ENCODE results near the gene FOCAD. TPM values are rescaled to one million over a fixed set of nuclear protein-coding genes. Genes with fewer than 3 reads are reported as not detected.
A peak's percentile ranks its signal among the peaks of the same experiment; 100 is the strongest.

Gene FOCAD
- total RNA-seq, 1 donor = 80.3 TPM

- no peak for DNase-seq (ENCODE audit: low read depth)
- no peak overlapping the region for H3K4me3 ChIP-seq (ENCODE audit: low read depth, low read length)
- TF ChIP-seq CTCF (IDR thresholded peaks at IDR 0.05; ENCODE audit: insufficient read depth, low read length) = no peak
Measured at GRCh38 chr9:20930836-20931235, 246.8 kb downstream of the FOCAD start.

- TF ChIP-seq CTCF (IDR thresholded peaks at IDR 0.05; ENCODE audit: insufficient read depth, low read length) = no peak
- DNase-seq (ENCODE audit: low read depth) = peak; percentile 14
- no peak overlapping the region for H3K4me3 ChIP-seq (ENCODE audit: low read depth, low read length)
Measured at GRCh38 chr9:20940447-20941173, 256.6 kb downstream of the FOCAD start.

- H3K4me3 ChIP-seq (ENCODE audit: low read depth, low read length) = no peak overlapping the region
- TF ChIP-seq CTCF (IDR thresholded peaks at IDR 0.05; ENCODE audit: insufficient read depth, low read length) = peak; percentile 80
- peak; percentile 76 for DNase-seq (ENCODE audit: low read depth)
Measured at GRCh38 chr9:20941174-20941690, 257.2 kb downstream of the FOCAD start.

GRCh38 chr9:20944507-20944906 is 260.4 kb downstream of the FOCAD start:
- no peak overlapping the region for H3K4me3 ChIP-seq (ENCODE audit: low read depth, low read length)
- no peak for DNase-seq (ENCODE audit: low read depth)

GRCh38 chr9:20945269-20945668 is 261.2 kb downstream of the FOCAD start:
- no peak for DNase-seq (ENCODE audit: low read depth)
- H3K4me3 ChIP-seq (ENCODE audit: low read depth, low read length) = no peak overlapping the region
- TF ChIP-seq CTCF (IDR thresholded peaks at IDR 0.05; ENCODE audit: insufficient read depth, low read length) = no peak

More at GRCh38 chr9:20944507-20944906, 260.4 kb downstream of the FOCAD start:
- TF ChIP-seq CTCF (IDR thresholded peaks at IDR 0.05; ENCODE audit: insufficient read depth, low read length) = no peak

- no peak overlapping the region for H3K4me3 ChIP-seq (ENCODE audit: low read depth, low read length)
- no peak for TF ChIP-seq CTCF (IDR thresholded peaks at IDR 0.05; ENCODE audit: insufficient read depth, low read length)
- DNase-seq (ENCODE audit: low read depth) = no peak
Measured at GRCh38 chr9:20945856-20946255, 261.8 kb downstream of the FOCAD start.

Measured in fibroblast of the aortic adventitia (primary cell).